T-cell (primary cell): Measurements from ENCODE around the gene C12orf60. TPM values are rescaled to one million over a fixed set of nuclear protein-coding genes. Genes with fewer than 3 reads are reported as not detected.

Source experiments
- ATAC-seq, 4 experiments: fragments of 200-7000 bp in 3 of 4; fragments of 150-1000 bp in 1 of 4; cut with Tn5 transposase; replicated peaks in 1 of 4; 1 replicate in 3 of 4; 2 replicates in 1 of 4; pipeline ENCODE4 v1.10.0; 2021; ENCODE audit warnings: moderate library complexity in 3 of 4, mild to moderate bottlenecking in 2 of 4, moderate number of reproducible peaks in 1 of 4
- CTCF ChIA-PET, 2 donors: fragments of 300-600 bp; sonication (Branson Sonifier 250); formaldehyde crosslinking; loops; one replicate each; lab custom pipeline; 2022; ENCODE audit warnings: antibody characterized with exemption in 2 of 2; lab: Charles Lee
- POLR2A ChIA-PET, 2 donors: fragments of 300-600 bp; sonication (Branson Sonifier 250); formaldehyde crosslinking; loops; one replicate each; lab custom pipeline; 2022; ENCODE audit warnings: antibody characterized with exemption in 2 of 2; lab: Charles Lee
- DNase-seq, 35 experiments: peaks; one replicate each; pipeline versions ENCODE4 v3.0.0 to v3.0.0-alpha.2; 2013 to 2023
- H3K27ac ChIP-seq: one replicate; pipeline ENCODE4 v1.5.1; 2013; ENCODE audit warnings: low read length
- H3K27me3 ChIP-seq, 2 experiments: replicated peaks in 1 of 2; 1 replicate in 1 of 2; 2 replicates in 1 of 2; pipeline versions ENCODE4 v1.6.1 to v1.7.0; 2013; ENCODE audit warnings: low read length in 1 of 2, mixed read lengths in 1 of 2; ENCODE audit not compliant: control insufficient read depth in 2 of 2, insufficient read depth in 2 of 2; ENCODE audit errors: extremely low read depth in 1 of 2
- H3K36me3 ChIP-seq, 2 donors: 1 replicate in 1 of 2; 2 replicates in 1 of 2; pipeline versions ENCODE4 v1.6.1 to v1.7.0; 2013; ENCODE audit warnings: low read length in 1 of 2; ENCODE audit not compliant: control insufficient read depth in 2 of 2, insufficient read depth in 1 of 2; ENCODE audit errors: extremely low read depth in 1 of 2
- H3K4me1 ChIP-seq, 2 experiments: 1 replicate in 1 of 2; 2 replicates in 1 of 2; pipeline versions ENCODE4 v1.6.1 to v1.7.0; 2013; ENCODE audit warnings: low read length in 2 of 2, mixed read lengths in 1 of 2; ENCODE audit not compliant: insufficient read depth in 2 of 2, control insufficient read depth in 1 of 2; ENCODE audit errors: extremely low read depth in 1 of 2
- H3K4me3 ChIP-seq, 2 donors: 1 replicate in 1 of 2; 2 replicates in 1 of 2; pipeline versions ENCODE4 v1.5.1 to v1.7.0; 2013; ENCODE audit warnings: mild to moderate bottlenecking in 2 of 2, low read length in 1 of 2, moderate library complexity in 1 of 2; ENCODE audit not compliant: control insufficient read depth in 1 of 2; ENCODE audit errors: extremely low read depth in 1 of 2
- H3K9me3 ChIP-seq: 2 replicates; pipeline ENCODE4 v1.7.0; 2013
- H3K27ac Mint-ChIP-seq, 2 donors: one replicate each; pipeline ENCODE4 v1.8.0; 2020 to 2021; ENCODE audit warnings: mild to moderate bottlenecking in 2 of 2, mixed read lengths in 2 of 2
- H3K27me3 Mint-ChIP-seq, 2 donors: one replicate each; pipeline ENCODE4 v1.8.0; 2021 to 2022; ENCODE audit warnings: mixed read lengths in 2 of 2
- H3K36me3 Mint-ChIP-seq: one replicate; pipeline ENCODE4 v1.8.0; 2021; ENCODE audit warnings: mixed read lengths
- H3K4me1 Mint-ChIP-seq, 3 donors: one replicate each; pipeline ENCODE4 v1.8.0; 2020 to 2022; ENCODE audit warnings: mixed read lengths in 3 of 3, mild to moderate bottlenecking in 1 of 3
- H3K4me3 Mint-ChIP-seq, 3 donors: one replicate each; pipeline ENCODE4 v1.8.0; 2020 to 2022; ENCODE audit warnings: mild to moderate bottlenecking in 3 of 3, mixed read lengths in 3 of 3, moderate library complexity in 3 of 3
- H3K9me3 Mint-ChIP-seq, 3 donors: one replicate each; pipeline ENCODE4 v1.8.0; 2020 to 2022; ENCODE audit warnings: mixed read lengths in 3 of 3
- WGBS: methylation state at CpG from one replicate; pipeline ENCODE4 v1.1.5; 2013; ENCODE audit warnings: missing lambda C conversion rate; ENCODE audit not compliant: insufficient coverage; 5-methylcytosine and 5-hydroxymethylcytosine counted together
- total RNA-seq, 35 experiments: library from RNA in 6 of 35; stranded (reverse) in 6 of 35; fragments of 120-200 nt in 1 of 35; gene quantifications; one replicate each; pipeline versions ENCODE4 v1.2.1 to v1.2.4 and lab custom pipeline; 2013 to 2026

C12orf60 gene
- total RNA-seq, 5 donors from 2014 or later (not counting 1 experiment from before 2014, with no cell fraction given), result 0.50 to 1.4 (median 0.93) TPM; not detected in 1

DNA sequence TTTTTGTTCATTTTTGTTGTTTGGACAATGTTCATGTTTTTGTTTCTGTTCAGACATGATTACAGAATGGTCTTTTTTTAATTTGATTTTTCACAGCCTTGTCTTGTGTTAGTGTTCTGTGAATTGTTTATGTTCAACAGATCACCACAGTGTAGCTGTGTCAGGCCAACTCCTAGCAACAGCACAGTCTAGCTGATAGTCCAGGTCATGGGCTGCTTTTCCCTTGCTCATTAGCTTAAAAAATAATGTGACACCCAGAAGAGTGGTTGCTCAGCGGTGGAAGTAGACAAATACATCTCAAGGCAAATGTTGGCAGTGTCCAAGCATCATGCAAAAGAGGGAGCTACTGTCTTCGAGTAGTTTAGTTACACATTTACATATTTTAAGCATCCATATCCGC lies 22.6 kb upstream of the C12orf60 start:
- Mint-ChIP-seq H3K4me3 (no peak overlapping the region), H3K9me3 (no peaks in the 10 kb centered on the region), H3K27me3 (no peaks in the 10 kb centered on the region), H3K36me3 (peaks cover 5% of the 10 kb centered on the region), H3K27ac (no peak overlapping the region), H3K4me1 (peaks cover 8 to 16% (median 12%) of the 10 kb centered on the region in 3 donors)
- Histone ChIP-seq H3K4me1 (peaks cover 0 to 2% of the 10 kb centered on the region in 2 experiments), H3K9me3 (no peaks in the 10 kb centered on the region), H3K27ac (no peak overlapping the region), H3K4me3 (no peak overlapping the region), H3K36me3 (peaks cover 0 to 15% of the 10 kb centered on the region in 2 donors), H3K27me3 (no peaks in the 10 kb centered on the region)
- no CpG with 5 or more reads among the region's 3 CpGs for WGBS
- ATAC-seq (no peak), DNase-seq (no peak)
- ChIA-PET POLR2A (interaction anchor here in 1 of 2 donors (0.6 kb wide), 1 partner anchor 10 kb away, joined by 3 read pairs; a partner anchor contains a TSS), CTCF (interaction anchor here in 1 of 2 donors (0.5 to 0.6 kb wide), 2 partner anchors 13 to 136 kb away, joined by 3 read pairs; no protein-coding TSS in a partner anchor)

DNA sequence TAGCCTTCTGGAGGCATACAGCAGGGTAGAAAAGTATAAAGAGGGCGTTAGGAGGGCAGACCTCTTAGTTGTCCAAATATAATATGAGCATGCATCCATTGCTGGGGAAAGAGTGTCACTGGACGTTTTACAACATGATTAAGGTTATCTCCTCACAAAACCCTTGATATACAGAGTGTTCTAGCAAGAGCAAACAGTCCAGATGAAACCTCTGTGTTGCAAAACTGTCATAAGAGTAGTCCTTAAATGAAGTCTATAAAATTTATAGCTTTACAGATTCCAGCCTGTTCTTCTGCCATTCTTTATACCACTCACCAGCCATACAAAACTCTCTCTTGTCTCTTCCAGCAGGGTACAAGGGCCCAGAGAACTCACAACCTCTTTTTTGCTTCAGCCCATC lies 21.9 kb upstream of the C12orf60 start:
- Mint-ChIP-seq H3K27me3 (no peaks in the 10 kb centered on the region), H3K4me3 (no peak overlapping the region), H3K9me3 (no peaks in the 10 kb centered on the region), H3K36me3 (peaks cover 6% of the 10 kb centered on the region), H3K4me1 (peaks cover under 1 to 9% (median 5%) of the 10 kb centered on the region in 3 donors), H3K27ac (no peak overlapping the region)
- DNase-seq (no peak), ATAC-seq (no peak)
- CTCF ChIA-PET, result no interaction called here
- Histone ChIP-seq H3K9me3 (no peaks in the 10 kb centered on the region), H3K4me3 (no peak overlapping the region), H3K27ac (no peak overlapping the region), H3K4me1 (no peaks in the 10 kb centered on the region), H3K36me3 (peaks cover 0 to 17% of the 10 kb centered on the region in 2 donors), H3K27me3 (no peaks in the 10 kb centered on the region)
- POLR2A ChIA-PET, result interaction anchor here (0.6 to 1.8 kb wide), 7 partner anchors 10 to 1994 kb away, joined by 3 to 7 read pairs (median 4); a partner anchor contains a TSS
- no CpG with 5 or more reads among the region's 2 CpGs for WGBS

GRCh38 chr12:14782756-14783155 lies 20.7 kb upstream of the C12orf60 start:
- Histone ChIP-seq H3K27me3 (no peaks in the 10 kb centered on the region), H3K27ac (no peak overlapping the region), H3K9me3 (no peaks in the 10 kb centered on the region), H3K36me3 (peaks cover 0 to 27% of the 10 kb centered on the region in 2 donors), H3K4me1 (no peaks in the 10 kb centered on the region), H3K4me3 (no peak overlapping the region)
- ChIA-PET POLR2A (interaction anchor here (1.2 to 1.8 kb wide), 3 partner anchors 8 to 13 kb away, joined by 4 to 5 read pairs (median 4); no protein-coding TSS in a partner anchor), CTCF (interaction anchor here (0.8 to 1.1 kb wide), 2 partner anchors 19 to 20 kb away, joined by 3 to 5 read pairs; partner anchors contain the start of genes C12orf60 (in 1 of the 2) and WBP11 (in 1 of the 2))
- peaks cover 0 to 8% (median 4%) of the 10 kb centered on the region in 3 donors for H3K4me1 Mint-ChIP-seq
- H3K27me3 Mint-ChIP-seq, result no peaks in the 10 kb centered on the region
- DNase-seq (no peak), ATAC-seq (no peak)
- H3K27ac Mint-ChIP-seq, result no peak overlapping the region
- H3K9me3 Mint-ChIP-seq, result no peaks in the 10 kb centered on the region
- peaks cover 16% of the 10 kb centered on the region for H3K36me3 Mint-ChIP-seq
- H3K4me3 Mint-ChIP-seq, result no peak overlapping the region

- H3K27ac Mint-ChIP-seq, result no peak overlapping the region
Observed at GRCh38 chr12:14784471-14784870, 19.0 kb upstream of the C12orf60 start.

GRCh38 chr12:14785568-14785967 lies 17.9 kb upstream of the C12orf60 start:
- Mint-ChIP-seq H3K4me1 (peaks cover 0 to 5% (median 3%) of the 10 kb centered on the region in 3 donors), H3K4me3 (no peak overlapping the region), H3K9me3 (no peaks in the 10 kb centered on the region), H3K36me3 (peaks cover 38% of the 10 kb centered on the region), H3K27me3 (no peaks in the 10 kb centered on the region), H3K27ac (no peak overlapping the region)
- ATAC-seq (no peak), DNase-seq (no peak)
- H3K4me1 ChIP-seq, result no peaks in the 10 kb centered on the region
- no peaks in the 10 kb centered on the region for H3K9me3 ChIP-seq
- ChIA-PET POLR2A (interaction anchor here in 1 of 2 donors (0.7 to 1.0 kb wide), 3 partner anchors 11 to 17 kb away, joined by 3 to 5 read pairs (median 4); partner anchors contain the start of genes C12orf60 and WBP11), CTCF (interaction anchor here (0.6 to 0.7 kb wide), 2 partner anchors 22 to 62 kb away, joined by 3 read pairs; no protein-coding TSS in a partner anchor)
- H3K27me3 ChIP-seq, result no peaks in the 10 kb centered on the region
- no peak overlapping the region for H3K4me3 ChIP-seq
- H3K27ac ChIP-seq, result no peak overlapping the region
- H3K36me3 ChIP-seq, result peaks cover 0 to 52% of the 10 kb centered on the region in 2 donors
- no CpG with 5 or more reads among the region's 3 CpGs for WGBS

More at GRCh38 chr12:14784471-14784870, 19.0 kb upstream of the C12orf60 start:
- CTCF ChIA-PET, result interaction anchor here (1.2 to 1.9 kb wide), 3 partner anchors 10 to 18 kb away, joined by 3 to 13 read pairs (median 7); a partner anchor contains a TSS
- no CpG with 5 or more reads among the region's 2 CpGs for WGBS
- POLR2A ChIA-PET, result interaction anchor here (0.6 to 1.6 kb wide), 7 partner anchors 8 to 534 kb away, joined by 3 to 5 read pairs (median 3); partner anchors contain the start of genes C12orf60 (in 1 of the 2) and WBP11 (in 1 of the 2)
- ATAC-seq (no peak), DNase-seq (no peak)
- Histone ChIP-seq H3K27me3 (no peaks in the 10 kb centered on the region), H3K27ac (no peak overlapping the region), H3K4me1 (no peaks in the 10 kb centered on the region), H3K36me3 (peaks cover 0 to 43% of the 10 kb centered on the region in 2 donors), H3K9me3 (no peaks in the 10 kb centered on the region), H3K4me3 (no peak overlapping the region)
- no peaks in the 10 kb centered on the region for H3K27me3 Mint-ChIP-seq
- H3K4me3 Mint-ChIP-seq, result no peak overlapping the region
- H3K9me3 Mint-ChIP-seq, result no peaks in the 10 kb centered on the region
- H3K36me3 Mint-ChIP-seq, result peaks cover 27% of the 10 kb centered on the region
- H3K4me1 Mint-ChIP-seq, result peaks cover 0 to 8% (median 4%) of the 10 kb centered on the region in 3 donors

GRCh38 chr12:14795028-14795448 lies 8.4 kb upstream of the C12orf60 start:
- no peak overlapping the region for H3K27ac Mint-ChIP-seq
- no peaks in the 10 kb centered on the region for H3K27me3 Mint-ChIP-seq
- ATAC-seq, result no peak
- peaks cover 3 to 80% of the 10 kb centered on the region in 2 donors for H3K36me3 ChIP-seq
- no peaks in the 10 kb centered on the region for H3K9me3 ChIP-seq
- peaks cover 69% of the 10 kb centered on the region for H3K36me3 Mint-ChIP-seq
- whole genome bisulfite sequencing, result no CpG with 5 or more reads among the region's 4 CpGs
- peaks cover 3 to 9% (median 4%) of the 10 kb centered on the region in 3 donors for H3K4me1 Mint-ChIP-seq
- no peaks in the 10 kb centered on the region for H3K9me3 Mint-ChIP-seq
- H3K27ac ChIP-seq, result no peak overlapping the region
- H3K27me3 ChIP-seq, result no peaks in the 10 kb centered on the region
- ChIA-PET CTCF (interaction anchor here (0.6 to 1.0 kb wide), 2 partner anchors 18 to 157 kb away, joined by 3 to 6 read pairs; no protein-coding TSS in a partner anchor), POLR2A (interaction anchor here in 1 of 2 donors (0.7 to 1.4 kb wide), 4 partner anchors 11 to 196 kb away, joined by 3 to 4 read pairs (median 4); no protein-coding TSS in a partner anchor)
- H3K4me1 ChIP-seq, result no peaks in the 10 kb centered on the region
- H3K4me3 ChIP-seq, result no peak overlapping the region
- H3K4me3 Mint-ChIP-seq, result no peak overlapping the region
- no peak for DNase-seq
